Measurements from ENCODE around the gene C16orf86.
A peak's percentile ranks its signal among the peaks of the same experiment; 100 is the strongest.

The C16orf86 gene

DNA sequence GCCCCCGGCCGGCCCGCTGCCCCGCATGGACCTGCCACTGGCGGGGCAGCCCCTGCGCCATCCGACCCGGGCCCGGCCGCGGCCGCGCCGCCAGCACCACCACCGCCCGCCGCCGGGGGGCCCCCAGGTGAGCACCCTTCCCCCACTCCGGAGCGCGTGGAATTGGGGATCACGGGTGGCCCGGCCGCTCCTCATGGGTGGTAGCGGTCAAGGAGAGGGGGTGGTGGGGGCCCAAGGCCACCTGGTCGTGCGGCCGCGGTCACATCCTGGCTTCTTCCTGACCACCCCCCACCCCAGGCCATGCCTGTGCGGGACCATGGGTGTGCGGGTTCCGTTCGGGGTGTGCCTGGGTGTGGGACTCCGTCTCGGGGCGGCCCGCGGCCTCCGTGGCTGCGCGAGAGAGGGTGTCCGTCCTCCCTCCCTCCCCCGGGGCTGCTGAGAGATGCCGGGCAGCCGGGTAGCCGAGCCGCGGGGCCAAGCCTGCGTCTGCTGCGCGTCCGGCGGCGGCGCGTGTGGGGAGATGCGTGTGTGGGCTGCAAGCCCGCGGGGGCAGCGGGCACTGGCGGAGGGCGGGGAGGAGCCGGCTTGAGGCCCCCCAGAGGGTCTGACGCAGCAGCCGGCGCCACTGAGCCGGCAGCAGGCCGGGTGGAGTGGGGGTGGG, 13.4 kb upstream of the C16orf86 start:
- Histone ChIP-seq H3K4me3 (peak overlapping the region in 3 of 7 experiments; percentile 7 to 25 (median 18)), H3K27ac (no peak overlapping the region)

DNA sequence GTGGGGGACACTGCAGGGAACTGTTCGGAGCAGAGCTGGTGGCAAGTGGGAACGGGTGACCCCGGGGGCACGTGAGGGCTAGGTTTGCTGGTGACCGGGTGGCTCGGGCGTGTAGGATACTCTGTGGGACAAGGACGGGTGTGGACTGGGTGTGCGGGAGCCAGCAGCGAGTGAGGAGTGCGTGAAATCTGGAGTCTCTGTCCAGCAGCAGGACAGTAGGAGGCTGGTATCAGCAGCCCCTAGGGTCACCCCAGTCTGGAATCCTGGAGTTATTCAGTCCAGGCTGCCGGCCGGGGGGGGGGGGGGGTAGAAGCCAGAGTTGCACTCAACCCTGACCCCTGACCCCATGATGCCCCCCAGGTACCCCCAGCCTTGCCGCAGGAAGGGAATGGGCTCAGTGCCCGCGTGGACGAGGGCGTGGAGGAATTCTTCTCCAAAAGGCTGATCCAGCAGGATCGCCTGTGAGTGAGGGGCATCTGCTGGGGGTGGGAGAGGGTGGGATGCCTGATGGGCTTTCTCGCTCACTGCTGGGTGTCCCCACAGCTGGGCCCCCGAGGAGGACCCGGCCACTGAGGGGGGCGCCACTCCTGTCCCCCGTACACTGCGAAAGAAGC, 12.7 kb upstream of the C16orf86 start:
- H3K4me3 ChIP-seq = peak overlapping the region in 1 of 7 experiments; percentile 25
- no peak overlapping the region for H3K27ac ChIP-seq

DNA sequence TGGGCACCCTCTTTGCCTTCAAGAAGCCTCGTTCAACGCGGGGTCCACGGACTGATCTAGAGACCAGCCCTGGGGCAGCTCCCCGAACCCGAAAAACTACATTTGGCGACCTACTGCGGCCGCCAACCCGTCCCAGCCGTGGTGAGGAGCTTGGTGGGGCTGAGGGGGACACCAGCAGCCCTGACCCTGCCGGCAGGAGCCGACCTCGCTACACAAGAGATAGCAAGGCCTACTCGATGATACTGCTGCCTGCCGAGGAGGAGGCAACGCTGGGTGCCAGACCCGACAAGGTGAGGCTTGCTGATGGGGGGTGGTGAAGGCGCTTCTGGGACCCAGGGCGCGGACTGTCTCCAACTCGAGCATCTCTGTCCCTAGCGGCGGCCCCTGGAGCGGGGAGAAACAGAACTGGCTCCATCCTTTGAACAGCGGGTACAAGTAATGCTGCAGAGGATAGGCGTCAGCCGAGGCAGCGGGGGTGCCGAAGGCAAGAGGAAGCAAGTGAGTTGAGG, 12.2 kb upstream of the C16orf86 start:
- H3K4me3 ChIP-seq = no peak overlapping the region
- H3K27ac ChIP-seq = no peak overlapping the region

DNA sequence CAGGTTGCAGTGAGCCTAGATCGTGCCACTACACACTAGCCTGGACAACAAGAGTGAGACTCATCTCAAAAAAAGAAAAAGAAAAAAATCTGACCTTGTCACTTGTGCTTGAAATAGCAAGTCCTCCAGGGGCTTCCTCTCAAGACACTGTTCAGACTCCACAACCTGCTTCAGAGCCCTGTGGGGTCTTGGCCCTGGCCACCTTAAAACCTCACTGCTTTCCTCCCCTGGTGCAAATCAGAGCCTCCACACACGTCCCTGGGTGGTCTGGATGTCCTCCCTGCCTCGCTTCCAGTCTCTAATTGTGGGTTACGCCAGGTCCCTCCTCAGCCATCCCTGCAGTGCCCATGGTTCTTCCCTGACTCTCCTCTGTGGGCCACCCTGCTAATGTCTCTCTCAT, 11.3 kb upstream of the C16orf86 start:
- no peak overlapping the region for H3K4me3 ChIP-seq
- no peak overlapping the region for H3K27ac ChIP-seq

DNA sequence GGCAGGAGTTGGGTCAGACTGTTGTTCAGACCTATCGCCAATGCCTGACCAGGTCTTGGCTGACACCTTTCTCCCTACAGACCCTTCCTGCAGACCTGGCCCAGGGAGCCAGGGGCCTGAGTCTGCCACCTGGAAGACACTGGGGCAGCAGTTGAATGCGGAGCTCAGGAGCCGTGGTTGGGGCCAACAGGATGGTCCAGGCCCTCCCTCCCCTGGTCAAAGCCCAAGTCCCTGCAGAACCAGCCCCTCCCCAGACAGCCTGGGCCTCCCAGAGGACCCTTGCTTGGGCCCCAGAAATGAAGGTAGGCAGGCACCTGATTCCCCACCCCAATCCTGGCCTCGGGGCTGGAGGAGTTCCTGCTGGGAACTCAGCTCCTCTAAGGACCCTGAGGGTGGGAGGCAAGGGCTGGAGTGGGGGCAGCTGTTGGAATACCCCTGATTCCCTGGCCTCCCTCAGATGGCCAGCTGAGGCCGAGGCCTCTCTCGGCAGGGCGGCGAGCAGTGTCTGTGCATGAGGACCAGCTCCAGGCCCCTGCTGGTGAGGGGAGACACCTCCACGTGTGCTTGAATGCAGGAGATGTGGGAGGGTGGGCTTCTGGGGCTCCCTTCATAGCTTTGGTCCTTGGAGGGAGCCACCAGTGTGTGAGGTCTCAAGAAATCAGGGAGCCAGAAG, 10.1 kb upstream of the C16orf86 start:
- no peak overlapping the region for H3K4me3 ChIP-seq
- H3K27ac ChIP-seq = no peak overlapping the region

DNA sequence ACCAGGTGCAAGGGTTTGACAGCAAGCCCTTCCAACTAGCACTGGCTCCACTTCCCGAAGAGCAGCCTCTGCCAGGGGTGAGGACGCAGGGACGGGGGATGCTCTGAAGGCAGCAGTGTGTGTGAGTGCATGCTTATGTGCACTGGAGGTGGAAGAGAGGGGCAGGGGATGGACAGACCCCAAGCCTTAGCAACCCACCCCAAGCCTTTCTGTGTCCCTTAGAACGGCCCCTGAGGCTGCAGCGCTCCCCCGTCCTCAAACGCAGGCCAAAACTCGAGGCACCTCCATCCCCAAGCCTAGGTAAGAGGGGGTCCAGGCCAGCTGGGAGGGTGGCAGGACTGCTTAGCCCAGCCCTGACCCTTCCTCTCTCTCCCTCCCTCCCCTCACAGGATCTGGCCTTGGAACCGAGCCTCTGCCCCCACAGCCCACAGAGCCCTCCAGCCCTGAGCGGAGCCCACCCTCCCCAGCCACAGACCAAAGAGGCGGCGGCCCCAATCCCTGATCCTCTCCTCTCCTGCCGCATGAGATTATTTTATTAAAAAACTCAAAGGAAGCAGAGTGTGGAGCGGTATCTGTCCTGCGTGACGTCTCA, 9.5 kb upstream of the C16orf86 start:
- Histone ChIP-seq H3K27ac (no peak overlapping the region), H3K4me3 (no peak overlapping the region)

DNA sequence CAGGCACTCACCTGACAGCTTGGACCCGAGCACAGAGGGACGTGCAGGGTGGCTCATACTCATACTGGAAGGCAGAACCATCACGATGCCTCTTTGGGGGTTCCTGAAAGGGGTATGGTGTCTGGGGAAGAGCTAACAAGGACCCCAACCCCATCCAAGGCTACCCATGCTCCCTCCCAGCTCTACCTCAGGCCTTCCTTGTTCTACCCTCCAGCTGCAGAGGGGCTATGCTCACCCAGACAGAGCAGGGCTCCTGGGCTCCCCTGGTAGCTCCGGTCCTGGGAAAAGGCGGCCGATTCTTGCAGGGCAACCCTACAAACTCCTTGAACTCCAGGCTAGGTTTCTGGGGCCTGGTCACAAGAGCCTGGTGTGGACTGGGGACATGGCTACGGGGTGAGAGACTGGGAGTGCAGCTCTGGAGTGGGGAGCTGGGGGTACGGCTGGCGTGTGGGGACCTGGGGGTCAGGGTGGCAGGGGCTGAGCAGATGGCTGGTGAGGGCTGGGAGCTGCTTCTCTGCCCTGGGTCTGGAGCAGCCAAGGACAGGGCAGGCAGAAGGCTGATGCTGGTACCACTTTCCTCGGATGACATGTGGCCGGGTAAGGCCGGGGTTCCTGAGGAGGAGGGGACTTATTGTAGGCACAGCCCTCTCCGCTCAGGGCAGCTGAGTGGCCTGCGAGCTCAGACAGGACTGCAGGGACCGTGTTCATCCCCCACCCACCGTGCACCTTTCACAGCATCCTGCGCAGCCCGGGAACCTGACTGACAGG, 8.7 kb upstream of the C16orf86 start:
- H3K4me3 ChIP-seq = no peak overlapping the region
- no peak overlapping the region for H3K27ac ChIP-seq

DNA sequence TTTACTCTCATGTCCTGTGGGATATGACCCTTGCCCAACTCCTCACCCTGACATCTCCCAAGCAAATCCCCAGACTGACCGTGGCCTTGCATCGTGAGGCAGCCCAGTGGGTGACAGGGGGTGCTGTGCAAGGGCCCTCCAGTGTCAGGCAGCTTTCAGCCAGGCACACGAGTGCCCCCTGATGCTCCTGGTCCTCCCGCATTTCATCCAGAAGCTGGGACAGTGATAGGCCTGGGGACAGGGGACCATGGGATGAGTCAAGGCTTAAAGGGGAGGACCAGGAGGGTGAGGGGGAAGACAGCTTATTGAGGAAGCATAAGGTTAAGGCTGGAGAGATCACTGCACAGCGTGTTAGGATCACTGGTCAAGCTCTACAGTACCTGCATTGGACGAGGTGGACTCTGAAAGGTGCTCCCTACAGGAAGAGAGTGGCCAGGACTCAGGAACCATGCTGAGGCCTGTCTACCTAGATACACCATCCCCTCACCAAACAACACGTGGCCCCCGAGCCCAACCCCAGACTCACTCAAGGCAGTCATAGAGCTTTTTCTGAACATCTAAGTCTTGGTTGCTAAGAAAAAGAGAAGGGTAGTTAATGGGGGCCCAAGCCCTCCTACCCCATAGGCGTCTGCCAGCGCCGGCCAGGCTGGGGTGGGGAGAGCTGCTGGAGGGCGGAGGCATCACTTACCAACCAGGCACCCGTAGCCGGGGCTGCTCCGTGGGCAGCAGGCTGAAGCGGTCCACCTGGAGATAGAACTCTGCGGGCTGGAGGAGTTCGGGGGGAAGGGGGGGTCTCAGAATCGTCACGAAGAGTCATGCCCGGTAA, 7.6 kb upstream of the C16orf86 start:
- Histone ChIP-seq H3K4me3 (peak overlapping the region; percentile 61 to 93 (median 74)), H3K27ac (peak overlapping the region in 17 of 21 experiments; percentile 62 to 91 (median 85))

DNA sequence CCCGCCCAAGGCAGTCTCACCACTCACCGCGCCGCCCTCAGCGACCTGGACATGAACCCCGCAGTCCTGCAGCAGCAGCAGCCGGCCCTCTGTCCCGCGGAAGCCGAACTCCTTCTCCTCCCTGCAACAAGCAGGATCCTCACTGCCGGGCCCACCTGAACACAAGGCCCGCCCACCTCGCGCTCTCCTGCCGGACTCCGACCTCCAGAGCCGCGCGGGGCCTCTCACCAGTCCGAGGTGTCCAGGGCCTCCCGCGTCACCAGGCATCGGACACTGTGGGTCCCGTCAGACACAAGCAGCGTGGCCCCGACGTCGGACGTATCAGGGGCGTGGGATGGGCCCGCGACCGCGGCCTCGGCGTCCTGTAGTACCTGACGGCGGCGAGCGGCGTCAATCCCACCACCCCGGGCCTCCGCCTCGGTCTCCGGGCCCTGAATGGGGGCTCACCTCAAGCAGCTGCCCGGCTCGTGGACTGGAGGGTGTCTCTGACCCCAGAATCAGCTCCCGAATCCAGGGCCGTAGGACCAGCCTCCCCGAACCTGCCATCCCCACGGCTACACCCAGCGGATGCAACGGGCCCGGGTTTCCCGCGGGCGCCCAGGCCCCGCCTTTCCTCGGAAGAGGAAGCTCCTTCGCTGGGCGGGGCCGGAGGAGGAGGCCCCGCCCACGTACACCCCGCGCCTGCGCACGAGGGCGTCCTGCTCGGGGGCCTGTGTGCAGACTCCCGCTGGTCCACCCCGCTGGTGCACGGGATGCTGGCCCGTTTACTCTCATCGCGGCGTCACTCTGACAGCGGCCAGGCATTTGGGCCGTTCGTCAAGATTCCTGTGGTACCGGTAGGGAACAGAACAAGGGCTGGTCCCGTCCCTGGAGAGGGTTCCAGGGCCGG, 6.7 kb upstream of the C16orf86 start, which contains the start of gene ACD:
TSS of gene ACD (minus strand) at position 586 of the 889 bp plus-strand sequence. CDS start at position 546, 40 bp downstream.
- Histone ChIP-seq H3K27ac (peak within 1 kb of the TSS; percentile 46 to 91 (median 84)), H3K4me3 (peak within 1 kb of the TSS; percentile 61 to 93 (median 74))

DNA sequence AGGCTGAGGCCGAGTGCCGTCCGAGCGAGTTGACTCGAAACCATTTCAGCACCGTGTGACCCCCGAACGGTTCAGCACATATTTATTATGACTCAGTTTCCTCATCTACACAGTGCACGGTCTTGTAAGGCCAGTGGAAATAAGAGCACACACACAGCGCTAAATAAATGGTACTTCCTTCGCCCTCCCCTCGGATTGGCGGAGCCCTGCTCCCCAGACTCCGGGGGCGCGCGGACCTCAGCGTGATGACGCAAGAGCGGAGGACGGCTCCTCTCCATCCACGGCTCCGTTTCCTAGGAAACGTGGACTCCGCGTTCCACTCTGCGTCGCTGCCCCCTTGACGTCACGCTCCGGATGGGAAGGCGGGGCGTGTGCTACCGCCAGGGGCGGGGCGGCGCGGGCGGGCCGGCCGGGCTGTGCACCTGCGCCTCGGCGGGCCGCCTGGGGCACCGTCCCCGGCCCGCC, 6.0 kb upstream of the C16orf86 start, which contains the start of gene PARD6A:
TSS of gene PARD6A (plus strand) at position 397 of the 465 bp plus-strand sequence. CDS start 79 bp downstream, outside the sequence.
- H3K27ac ChIP-seq = peak within 1 kb of the TSS; percentile 46 to 91 (median 84)
- H3K4me3 ChIP-seq = peak within 1 kb of the TSS; percentile 61 to 93 (median 74)

DNA sequence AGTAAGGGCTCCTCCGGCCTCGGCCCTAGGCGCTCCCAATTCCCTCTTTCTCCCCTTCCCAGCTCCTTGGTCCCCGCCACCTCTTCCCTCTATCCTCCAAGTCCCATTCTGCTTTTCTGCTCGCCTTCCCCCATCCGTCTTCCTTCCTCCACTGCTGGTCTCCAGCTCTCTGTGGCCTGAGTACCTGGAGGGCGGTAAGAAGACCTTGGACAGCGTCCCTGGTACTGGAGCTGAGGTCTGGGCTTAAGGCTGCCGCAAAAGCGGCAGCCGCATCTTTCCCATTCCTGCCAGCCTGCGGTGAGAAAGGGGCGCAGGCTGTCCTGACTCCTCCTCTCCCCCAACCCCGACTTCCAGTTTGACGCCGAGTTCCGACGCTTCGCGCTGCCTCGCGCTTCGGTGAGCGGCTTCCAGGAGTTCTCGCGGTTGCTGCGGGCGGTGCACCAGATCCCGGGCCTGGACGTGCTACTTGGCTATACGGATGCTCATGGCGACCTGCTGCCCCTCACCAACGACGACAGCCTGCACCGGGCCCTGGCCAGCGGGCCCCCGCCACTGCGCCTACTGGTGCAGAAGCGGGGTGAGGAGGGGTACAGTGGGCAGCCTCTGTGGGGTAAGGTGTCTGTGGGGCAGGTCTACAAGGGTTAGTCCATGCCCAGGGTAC, 5.4 kb upstream of the C16orf86 start:
- peak overlapping the region; percentile 61 to 93 (median 74) for H3K4me3 ChIP-seq

DNA sequence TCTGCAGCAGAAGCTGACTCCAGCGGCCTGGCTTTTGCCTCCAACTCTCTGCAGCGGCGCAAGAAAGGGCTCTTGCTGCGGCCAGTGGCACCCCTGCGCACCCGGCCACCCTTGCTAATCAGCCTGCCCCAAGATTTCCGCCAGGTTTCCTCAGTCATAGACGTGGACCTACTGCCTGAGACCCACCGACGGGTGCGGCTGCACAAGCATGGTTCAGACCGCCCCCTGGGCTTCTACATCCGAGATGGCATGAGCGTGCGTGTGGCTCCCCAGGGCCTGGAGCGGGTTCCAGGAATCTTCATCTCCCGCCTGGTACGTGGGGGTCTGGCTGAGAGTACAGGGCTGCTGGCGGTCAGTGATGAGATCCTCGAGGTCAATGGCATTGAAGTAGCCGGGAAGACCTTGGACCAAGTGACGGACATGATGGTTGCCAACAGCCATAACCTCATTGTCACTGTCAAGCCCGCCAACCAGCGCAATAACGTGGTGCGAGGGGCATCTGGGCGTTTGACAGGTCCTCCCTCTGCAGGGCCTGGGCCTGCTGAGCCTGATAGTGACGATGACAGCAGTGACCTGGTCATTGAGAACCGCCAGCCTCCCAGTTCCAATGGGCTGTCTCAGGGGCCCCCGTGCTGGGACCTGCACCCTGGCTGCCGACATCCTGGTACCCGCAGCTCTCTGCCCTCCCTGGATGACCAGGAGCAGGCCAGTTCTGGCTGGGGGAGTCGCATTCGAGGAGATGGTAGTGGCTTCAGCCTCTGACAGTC, 4.5 kb upstream of the C16orf86 start:
- Histone ChIP-seq H3K4me3 (no peak overlapping the region), H3K27ac (peak overlapping the region in 1 of 21 experiments; percentile 76)

More for the DNA sequence above, 5.4 kb upstream of the C16orf86 start:
- H3K27ac ChIP-seq = peak overlapping the region in 15 of 21 experiments; percentile 6 to 81 (median 59)

DNA sequence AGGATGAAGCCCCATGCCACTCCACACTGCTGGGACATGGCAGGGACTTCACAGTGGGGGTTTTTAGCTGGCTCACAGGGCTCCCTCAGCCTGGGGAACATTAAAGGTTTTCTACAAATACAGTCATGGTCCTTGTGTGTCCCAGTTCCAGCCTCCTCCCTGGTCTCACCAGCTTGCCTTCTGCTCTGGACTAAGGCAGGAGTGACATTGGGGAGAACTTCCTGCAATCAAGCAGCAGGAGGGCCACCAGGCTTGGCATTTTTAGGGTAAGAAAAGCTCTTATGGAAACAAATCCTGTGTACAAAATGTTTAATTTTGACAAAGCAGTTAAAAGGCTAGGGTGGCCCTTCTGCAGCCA, 4.0 kb upstream of the C16orf86 start:
- H3K27ac ChIP-seq = no peak overlapping the region
- no peak overlapping the region for H3K4me3 ChIP-seq

DNA sequence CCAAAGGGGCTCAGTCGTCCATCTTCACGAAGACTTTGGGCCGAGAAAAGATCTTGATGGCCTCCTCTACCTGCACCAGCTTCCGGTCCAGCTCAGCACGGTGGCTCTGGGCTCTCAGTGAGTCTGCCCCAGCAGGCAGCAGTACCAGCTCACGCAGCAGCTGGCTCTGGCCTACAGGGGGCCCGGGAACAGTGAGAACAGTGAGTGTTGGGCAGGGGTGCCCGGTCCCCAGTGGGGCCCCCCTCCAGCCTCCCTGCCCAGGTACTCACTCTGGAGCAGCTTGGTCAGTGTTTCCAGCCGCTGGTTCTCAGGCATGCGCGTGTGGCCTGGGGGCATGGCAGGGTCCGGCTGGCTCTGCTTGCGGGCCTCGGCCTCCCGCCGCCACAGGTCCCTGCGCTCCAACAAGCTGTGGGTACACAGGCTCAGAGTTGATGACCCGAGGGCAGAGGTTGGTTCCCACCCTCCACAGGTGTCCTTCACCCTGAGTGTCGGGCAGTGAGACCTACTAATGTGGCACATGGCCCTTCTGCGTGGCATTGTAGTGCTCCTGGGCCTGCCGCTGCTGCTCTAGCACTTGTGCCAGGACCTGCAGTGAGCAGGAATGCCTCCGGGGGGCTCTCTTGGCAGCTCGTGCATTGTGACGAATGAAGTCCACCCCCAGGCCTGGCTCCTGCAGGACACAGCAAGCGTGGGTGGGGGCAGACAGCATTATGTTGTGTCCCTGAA, 3.3 kb upstream of the C16orf86 start:
- Histone ChIP-seq H3K4me3 (no peak overlapping the region), H3K27ac (no peak overlapping the region)

DNA sequence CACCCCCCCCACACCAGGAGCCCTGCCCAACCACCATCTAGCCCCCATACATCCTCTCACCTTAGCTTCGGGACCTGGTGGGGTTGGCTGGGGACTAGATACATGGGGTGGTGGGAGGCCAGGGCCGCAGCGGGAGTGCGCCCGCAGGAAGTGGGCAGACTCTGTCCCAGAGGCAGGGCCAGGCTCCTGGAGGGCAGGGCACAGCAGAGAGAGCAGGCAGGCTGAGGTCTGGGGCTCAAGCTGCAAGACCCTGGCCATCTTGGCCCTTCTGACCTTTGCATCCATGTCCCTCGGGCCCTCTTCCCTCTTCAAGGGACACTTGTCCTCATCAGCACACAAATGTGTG, 2.8 kb upstream of the C16orf86 start:
- H3K4me3 ChIP-seq = no peak overlapping the region
- H3K27ac ChIP-seq = no peak overlapping the region

DNA sequence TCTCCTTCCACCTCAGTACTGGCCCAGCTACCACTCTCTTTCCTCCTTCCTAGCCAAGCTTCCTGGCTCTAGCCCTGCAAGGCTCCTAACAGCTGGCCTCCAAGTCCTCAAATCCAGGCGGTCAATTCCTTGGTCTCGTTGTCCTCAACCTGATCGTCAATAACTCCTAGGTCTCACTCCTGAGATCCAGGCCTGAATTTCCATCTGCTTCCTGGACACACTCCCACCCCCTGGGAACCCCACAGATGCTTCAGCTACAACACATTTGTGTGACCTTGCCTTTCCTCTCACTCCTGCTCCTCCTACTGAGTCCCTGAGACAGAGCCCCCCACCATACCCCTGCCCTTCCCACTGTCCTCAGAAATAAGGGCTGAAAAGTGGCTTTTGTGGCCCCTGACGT, 2.4 kb upstream of the C16orf86 start:
- no peak overlapping the region for H3K4me3 ChIP-seq
- no peak overlapping the region for H3K27ac ChIP-seq

Data from skin epidermis (tissue), 12 donors.